Fibroblast of villous mesenchyme (primary cell): Measurements from ENCODE around the gene REXO1. TPM values are rescaled to one million over a fixed set of nuclear protein-coding genes. Genes with fewer than 3 reads are reported as not detected.
A peak's percentile ranks its signal among the peaks of the same experiment; 100 is the strongest.

ENCODE experiments used
- DNase-seq: peaks from one replicate; pipeline ENCODE4 v3.0.0-alpha.2; 2010; ENCODE audit warnings: low read depth
- H3K4me3 ChIP-seq: 2 replicates; pipeline ENCODE4 v1.5.1; 2011; ENCODE audit warnings: low read depth, mild to moderate bottlenecking, low read length
- total RNA-seq: library from RNA; depleted of rRNA; stranded (reverse); fragments of >200 nt; gene quantifications from 2 replicates; pipeline ENCODE4 v1.2.3, GENCODE V29; 2012
- TF ChIP-seq, protein P1 (sequence below): IDR thresholded peaks from 2 replicates; pipeline ENCODE4 v1.5.1; 2012; ENCODE audit warnings: low read depth, mild to moderate bottlenecking, low read length; ENCODE audit not compliant: insufficient read depth

Gene REXO1
- total RNA-seq, 1 donor = 11.2 TPM

DNA sequence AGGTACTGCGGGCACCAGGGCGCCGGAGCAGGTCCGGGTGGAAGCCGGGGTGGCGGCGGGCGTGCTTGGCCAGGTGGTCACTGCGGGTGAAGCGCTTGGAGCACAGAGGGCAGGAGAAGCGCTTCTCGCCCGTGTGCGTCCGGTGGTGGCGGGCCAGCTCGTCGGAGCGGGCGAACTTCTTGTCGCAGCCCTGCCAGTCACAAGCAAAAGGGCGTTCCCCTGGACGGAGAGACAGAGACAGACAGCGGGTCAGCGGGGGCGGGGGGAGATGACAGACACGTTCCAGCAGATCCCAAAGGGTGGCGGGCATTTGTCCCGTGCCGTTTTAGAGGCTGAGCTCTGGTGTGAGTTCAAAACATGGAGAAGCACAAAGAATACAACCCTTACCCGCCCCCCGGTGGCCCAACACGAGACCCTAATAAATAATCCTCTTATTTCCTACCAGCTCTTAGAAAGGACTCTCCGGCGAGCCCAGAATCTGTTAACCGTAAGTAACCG lies 6.3 kb upstream of the REXO1 start:
- H3K4me3 ChIP-seq = peak overlapping the region; percentile 48
- no peak for DNase-seq
- TF ChIP-seq, protein P1, sequence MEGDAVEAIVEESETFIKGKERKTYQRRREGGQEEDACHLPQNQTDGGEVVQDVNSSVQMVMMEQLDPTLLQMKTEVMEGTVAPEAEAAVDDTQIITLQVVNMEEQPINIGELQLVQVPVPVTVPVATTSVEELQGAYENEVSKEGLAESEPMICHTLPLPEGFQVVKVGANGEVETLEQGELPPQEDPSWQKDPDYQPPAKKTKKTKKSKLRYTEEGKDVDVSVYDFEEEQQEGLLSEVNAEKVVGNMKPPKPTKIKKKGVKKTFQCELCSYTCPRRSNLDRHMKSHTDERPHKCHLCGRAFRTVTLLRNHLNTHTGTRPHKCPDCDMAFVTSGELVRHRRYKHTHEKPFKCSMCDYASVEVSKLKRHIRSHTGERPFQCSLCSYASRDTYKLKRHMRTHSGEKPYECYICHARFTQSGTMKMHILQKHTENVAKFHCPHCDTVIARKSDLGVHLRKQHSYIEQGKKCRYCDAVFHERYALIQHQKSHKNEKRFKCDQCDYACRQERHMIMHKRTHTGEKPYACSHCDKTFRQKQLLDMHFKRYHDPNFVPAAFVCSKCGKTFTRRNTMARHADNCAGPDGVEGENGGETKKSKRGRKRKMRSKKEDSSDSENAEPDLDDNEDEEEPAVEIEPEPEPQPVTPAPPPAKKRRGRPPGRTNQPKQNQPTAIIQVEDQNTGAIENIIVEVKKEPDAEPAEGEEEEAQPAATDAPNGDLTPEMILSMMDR = no peak

GRCh38 chr19:1854039-1854541 lies 5.8 kb upstream of the REXO1 start:
- H3K4me3 ChIP-seq = no peak overlapping the region
- DNase-seq = no peak
- TF ChIP-seq, protein P1 = no peak

- no peak overlapping the region for H3K4me3 ChIP-seq
- DNase-seq = peak; percentile 81
- TF ChIP-seq, protein P1 = peak; percentile 95
These were observed 5.2 kb upstream of the REXO1 start for GRCh38 chr19:1853295-1854038.

DNA sequence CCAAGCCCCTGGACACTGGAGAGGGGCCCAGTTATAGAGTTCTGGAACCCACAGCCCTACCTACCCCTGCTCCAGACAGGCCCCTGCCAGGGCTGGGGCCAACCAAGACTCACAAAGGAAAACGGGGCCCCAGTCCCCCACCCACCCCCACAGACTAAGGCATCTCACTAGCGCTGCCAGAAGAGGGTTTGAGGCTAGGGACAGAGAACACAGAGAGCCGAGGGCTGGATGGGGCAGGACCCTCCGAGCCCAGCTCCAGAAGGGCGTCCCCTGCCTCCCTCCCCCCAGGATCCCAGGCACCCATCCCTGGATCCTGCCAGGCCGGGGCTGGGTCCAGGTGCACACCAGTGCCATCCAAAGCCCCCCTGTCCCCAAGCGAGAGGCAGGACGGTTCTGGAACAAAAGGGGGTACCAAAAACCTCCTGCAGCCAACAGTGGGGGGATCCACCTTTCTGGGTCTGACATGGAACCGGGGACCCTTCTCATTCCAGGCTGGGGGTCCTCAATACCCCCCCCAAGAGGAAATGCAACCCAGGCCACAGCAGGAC lies 4.4 kb upstream of the REXO1 start:
- no peak for DNase-seq
- no peak overlapping the region for H3K4me3 ChIP-seq
- TF ChIP-seq, protein P1 = no peak

GRCh38 chr19:1851654-1852580 lies 3.6 kb upstream of the REXO1 start:
- no peak for DNase-seq
- TF ChIP-seq, protein P1 = no peak

DNA sequence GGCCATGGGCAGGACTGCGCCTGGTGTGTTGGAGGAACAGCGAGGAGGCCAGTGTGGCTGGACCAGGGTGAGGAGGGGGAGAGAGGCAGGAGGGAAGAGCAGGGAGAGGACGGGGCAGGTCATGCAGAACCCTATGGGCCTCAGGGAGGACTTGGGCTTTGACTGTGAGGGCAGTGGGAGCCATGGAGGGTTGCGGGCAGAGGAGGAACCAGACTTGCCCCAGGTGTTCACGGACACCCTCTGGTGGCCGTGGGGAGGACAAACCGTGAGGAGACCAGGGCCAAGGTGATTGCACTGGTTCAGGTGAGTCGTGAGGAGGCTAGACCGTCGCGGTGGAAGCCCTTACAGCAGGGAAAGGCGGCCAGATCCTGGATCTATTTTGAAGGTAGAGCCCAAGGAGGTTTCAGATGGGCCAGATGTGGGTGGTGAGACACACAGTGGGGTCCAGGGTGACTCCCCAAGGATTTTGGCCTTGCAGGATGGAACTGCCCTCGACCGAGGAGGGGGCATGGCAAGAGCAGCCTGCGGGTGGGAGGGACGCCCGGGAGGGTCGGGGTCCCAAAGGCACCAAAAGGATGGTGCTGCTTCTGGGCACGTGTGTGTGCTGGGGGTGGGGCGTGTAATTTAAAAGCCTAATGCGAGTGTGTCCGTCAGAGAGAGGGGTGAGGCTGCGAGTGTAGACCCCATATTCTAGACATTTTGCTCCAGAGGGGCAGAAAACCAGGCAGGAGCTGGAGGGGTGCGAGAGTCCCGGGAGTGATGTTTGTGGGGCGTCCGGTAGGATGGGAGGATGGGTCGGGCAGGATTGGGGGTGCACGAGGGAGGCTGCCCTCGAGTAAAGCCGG lies 2.7 kb upstream of the REXO1 start:
- TF ChIP-seq, protein P1 = no peak
- no peak overlapping the region for H3K4me3 ChIP-seq
- no peak for DNase-seq

More at GRCh38 chr19:1851654-1852580, 3.6 kb upstream of the REXO1 start:
- no peak overlapping the region for H3K4me3 ChIP-seq
